GM19395 (cell line): Measurements from ENCODE around the gene TTC28.

Source experiments
- ATAC-seq: cut with Tn5 transposase; IDR thresholded peaks from one replicate; pipeline ENCODE4 v1.9.1; 2021; ENCODE audit warnings: mild to moderate bottlenecking, moderate library complexity; ENCODE audit not compliant: unreplicated experiment

Gene TTC28

GRCh38 chr22:27961680-27962079, 718.0 kb downstream of the TTC28 start:
- no peak for ATAC-seq

GRCh38 chr22:27961182-27961581, 718.5 kb downstream of the TTC28 start:
- no peak for ATAC-seq

GRCh38 chr22:27959335-27960090, 720.1 kb downstream of the TTC28 start:
- ATAC-seq = no peak

DNA sequence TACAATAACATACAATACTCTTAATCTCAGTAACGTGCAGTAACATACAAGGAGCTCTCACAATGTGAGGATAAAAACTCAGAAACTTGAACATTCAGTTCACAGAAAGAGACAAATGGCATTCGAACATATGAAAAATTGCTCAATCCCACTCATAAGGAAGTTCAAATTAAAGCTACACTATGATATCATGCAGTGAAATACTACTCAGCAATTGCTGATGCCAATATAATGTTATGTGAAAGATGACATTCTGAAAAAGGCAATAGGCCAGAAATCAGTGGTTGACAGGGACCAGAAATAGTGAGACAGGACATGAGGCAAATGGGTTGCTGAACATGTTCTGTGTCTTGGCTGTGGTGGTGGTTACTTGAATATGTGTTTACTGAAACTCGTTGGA, 726.9 kb downstream of the TTC28 start:
- ATAC-seq = no peak

GRCh38 chr22:27952091-27952490, 727.5 kb downstream of the TTC28 start:
- ATAC-seq = no peak

- no peak for ATAC-seq
Observed at GRCh38 chr22:27949421-27949820, 730.2 kb downstream of the TTC28 start.

DNA sequence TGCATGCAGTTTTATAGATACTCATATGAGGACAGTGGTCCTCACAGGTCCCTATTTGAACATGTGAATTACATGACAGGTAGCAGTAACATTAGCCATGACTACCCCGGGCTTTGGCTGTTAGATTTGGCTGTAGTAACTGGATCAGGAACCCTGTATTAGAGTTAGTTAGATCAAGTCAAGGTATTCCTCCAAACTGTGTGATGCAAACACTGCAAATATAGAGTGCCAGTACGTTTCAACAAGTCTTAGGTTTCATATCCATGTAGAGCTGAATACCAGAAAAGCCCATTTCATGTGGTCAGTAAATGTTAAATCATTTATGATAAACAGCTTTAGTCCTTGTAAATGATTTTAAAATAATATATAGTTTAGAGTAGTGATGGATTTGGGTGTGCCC, 731.1 kb downstream of the TTC28 start:
- no peak for ATAC-seq

- no peak for ATAC-seq
Observed at GRCh38 chr22:27947448-27947847, 732.2 kb downstream of the TTC28 start.

- ATAC-seq = no peak
Observed at GRCh38 chr22:27941143-27941542, 738.5 kb downstream of the TTC28 start.

GRCh38 chr22:27937453-27937852, 742.2 kb downstream of the TTC28 start:
- ATAC-seq = no peak

GRCh38 chr22:27935897-27936296, 743.7 kb downstream of the TTC28 start:
- no peak for ATAC-seq

GRCh38 chr22:27934069-27934468, 745.6 kb downstream of the TTC28 start:
- ATAC-seq = no peak

DNA sequence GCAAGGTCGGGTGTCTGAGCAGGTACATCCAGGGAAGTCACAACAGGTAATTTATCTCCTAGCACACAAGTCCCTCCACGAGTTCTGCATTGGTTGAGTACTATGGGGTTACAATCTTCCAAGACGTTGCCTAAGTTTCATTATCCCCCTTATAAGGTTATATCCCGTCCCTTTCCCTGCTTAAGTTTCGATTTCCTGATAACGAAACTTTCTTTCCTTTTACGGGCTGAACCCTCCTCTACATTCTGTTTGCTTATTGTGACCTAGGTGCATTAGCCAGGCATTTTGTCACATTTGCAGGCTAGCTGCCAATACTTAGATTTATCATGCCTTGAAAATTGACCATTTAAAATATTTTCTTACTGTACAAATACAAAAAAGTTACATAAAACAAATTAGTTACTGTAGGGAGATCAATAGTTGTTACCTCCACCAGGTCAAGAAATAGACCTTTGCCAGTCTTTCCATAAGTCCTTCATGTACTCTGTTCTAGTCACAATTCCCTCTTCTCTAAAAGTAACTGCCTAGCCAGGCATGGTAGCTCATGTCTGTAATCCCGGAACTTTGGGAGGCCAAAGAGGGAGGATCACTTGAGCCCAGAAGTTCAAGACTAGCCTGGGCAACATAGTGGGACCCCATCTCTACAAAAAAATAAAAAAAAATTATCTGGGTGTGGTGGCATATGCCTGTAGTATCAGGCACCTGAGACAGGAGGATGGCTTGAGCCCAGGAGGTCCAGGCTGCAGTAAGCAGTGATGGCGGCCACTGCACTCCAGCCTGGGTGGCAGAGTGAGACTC, 746.3 kb downstream of the TTC28 start:
- no peak for ATAC-seq

DNA sequence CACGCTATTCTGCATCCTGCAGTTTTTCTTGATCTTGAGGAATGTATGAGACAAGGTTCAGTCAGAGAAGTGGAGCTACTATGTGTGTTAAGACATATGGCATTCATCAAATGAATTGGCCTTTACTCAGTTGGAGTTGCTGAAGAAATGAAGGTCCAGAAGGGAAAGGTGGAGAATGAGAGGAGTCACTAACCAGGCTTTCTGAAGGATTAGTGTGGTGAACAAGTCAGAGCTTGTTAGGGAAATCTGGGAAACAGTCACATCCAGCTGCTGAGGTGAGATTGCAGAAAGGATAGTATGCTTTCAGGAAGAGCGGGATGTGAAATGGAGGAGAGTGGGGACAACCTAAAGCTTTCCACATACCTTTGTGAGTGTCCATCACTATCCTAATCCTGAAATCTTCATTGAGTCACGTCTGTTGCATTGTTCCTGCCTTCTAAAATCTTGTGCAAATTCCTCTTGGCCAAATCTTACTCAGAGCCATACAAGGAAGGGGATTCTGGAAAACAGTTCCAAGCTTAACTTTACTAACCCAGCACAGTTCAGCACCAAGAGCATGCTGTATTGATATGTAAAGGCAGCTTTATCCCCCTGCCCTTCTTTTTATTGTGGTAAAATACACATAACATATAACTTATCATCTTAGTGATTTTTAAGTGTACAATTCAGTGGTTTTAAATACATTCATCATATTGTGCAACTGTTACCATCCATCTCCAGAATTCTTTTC, 749.1 kb downstream of the TTC28 start:
- ATAC-seq = no peak
